Motor neuron (in vitro differentiated cells): ENCODE measurements around the gene SDK2. TPM values are rescaled to one million over a fixed set of nuclear protein-coding genes. Genes with fewer than 3 reads are reported as not detected.
A peak's percentile ranks its signal among the peaks of the same experiment; 100 is the strongest.

Experiments used
- ATAC-seq, 8 experiments: fragments of 200-7000 bp; cut with Tn5 transposase; replicated peaks in 6 of 8; 2 replicates each; pipeline ENCODE4 v1.8.0; 2021; ENCODE audit warnings: mild to moderate bottlenecking in 8 of 8, moderate library complexity in 8 of 8
- H3K27ac ChIP-seq, 2 donors: fragments of 250-450 bp; sonication (Bioruptor Pico); 2 replicates each; pipeline ENCODE4 v1.9.0; 2021; ENCODE audit warnings: antibody characterized with exemption in 2 of 2, mild to moderate bottlenecking in 2 of 2, moderate library complexity in 1 of 2
- H3K4me1 ChIP-seq, 2 donors: fragments of 250-450 bp; sonication (Bioruptor Pico); replicated peaks in 1 of 2; 2 replicates each; pipeline ENCODE4 v1.6.1; 2021; ENCODE audit warnings: antibody characterized with exemption in 2 of 2, mild to moderate bottlenecking in 2 of 2, moderate library complexity in 1 of 2
- H3K4me3 ChIP-seq, 5 donors: fragments of 250-450 bp; sonication (Bioruptor Pico); 2 replicates each; pipeline ENCODE4 v1.9.0; 2021; ENCODE audit warnings: antibody characterized with exemption in 5 of 5, mild to moderate bottlenecking in 5 of 5, moderate library complexity in 4 of 5
- WGBS, 10 experiments: fragments of 450-650 bp; shearing (Covaris generic); methylation state at CpG; one replicate each; pipeline ENCODE4 v1.0.0; 2022; 5-methylcytosine and 5-hydroxymethylcytosine counted together
- in situ Hi-C, 9 experiments: fragments of 400-800 bp; cut with MboI; loops; one replicate each; pipeline ENCODE4 v1.15.0; 2021; ENCODE audit warnings: low sequenced_read_pairs in 9 of 9, low pct_unique_long_range_greater_than_20kb in 2 of 9; ENCODE audit not compliant: unreplicated experiment in 9 of 9
- total RNA-seq, 8 experiments: library from RNA; unstranded; fragments of 300-600 nt; gene quantifications; 2 replicates each; pipeline versions ENCODE4 v1.2.3 to v1.2.4, GENCODE V29; 2022

SDK2 gene
- total RNA-seq, 8 experiments from 2014 or later, result 0.59 to 22.0 (median 10.7) TPM

- WGBS, 10 experiments, result 40 to 100% (median 67%) methylated on average over 1 to 4 of the region's 12 CpGs; no CpG with 5 or more reads in 3 of the 10 experiments
These were observed 97.3 kb downstream of the SDK2 start for GRCh38 chr17:73546770-73547536.

GRCh38 chr17:73546114-73546513 is 98.1 kb downstream of the SDK2 start:
- peak in 5 of 8 experiments; percentile 48 to 63 (median 49) for ATAC-seq
- Histone ChIP-seq H3K4me1 (peaks cover 58 to 59% of the 10 kb centered on the region in 2 donors), H3K27ac (peak overlapping the region; percentile 31 to 34), H3K4me3 (no peak overlapping the region)
- 20 to 61% (median 40%) methylated on average over 1 to 3 of the region's 11 CpGs; no CpG with 5 or more reads in 7 of the 10 experiments for WGBS, 10 experiments
- in situ Hi-C loops, result no loop called here

More at GRCh38 chr17:73546770-73547536, 97.3 kb downstream of the SDK2 start:
- Histone ChIP-seq H3K27ac (no peak overlapping the region), H3K4me3 (no peak overlapping the region), H3K4me1 (peaks cover 59 to 60% of the 10 kb centered on the region in 2 donors)
- peak; percentile 17 to 96 (median 58) for ATAC-seq
- in situ Hi-C loops, result no loop called here

GRCh38 chr17:73545109-73546032 is 98.9 kb downstream of the SDK2 start:
- Histone ChIP-seq H3K4me3 (no peak overlapping the region), H3K4me1 (peaks cover 51 to 55% of the 10 kb centered on the region in 2 donors), H3K27ac (peak overlapping the region; percentile 31 to 34)
- in situ Hi-C loops, result no loop called here
- ATAC-seq, result peak in 4 of 8 experiments; percentile 13 to 20 (median 16)
- 49 to 100% (median 80%) methylated on average over 2 to 6 of the region's 17 CpGs; no CpG with 5 or more reads in 5 of the 10 experiments for WGBS, 10 experiments

- H3K4me1 ChIP-seq, result peaks cover 47 to 51% of the 10 kb centered on the region in 2 donors
- in situ Hi-C loops, result no loop called here
- no peak overlapping the region for H3K27ac ChIP-seq
- H3K4me3 ChIP-seq, result no peak overlapping the region
- WGBS, 10 experiments, result 10 to 100% (median 96%) methylated on average over 1 to 5 of the region's 5 CpGs
- ATAC-seq, result no peak
These were observed 99.9 kb downstream of the SDK2 start for GRCh38 chr17:73544333-73544732.

GRCh38 chr17:73542323-73542722 is 101.9 kb downstream of the SDK2 start:
- in situ Hi-C loops, result no loop called here
- peaks cover 65 to 70% of the 10 kb centered on the region in 2 donors for H3K4me1 ChIP-seq

GRCh38 chr17:73541561-73541981 is 102.7 kb downstream of the SDK2 start:
- Histone ChIP-seq H3K4me1 (peaks cover 65 to 70% of the 10 kb centered on the region in 2 donors), H3K27ac (no peak overlapping the region), H3K4me3 (no peak overlapping the region)
- 45 to 86% (median 70%) methylated on average over 5 to 9 of the region's 16 CpGs; no CpG with 5 or more reads in 3 of the 10 experiments for WGBS, 10 experiments
- no peak for ATAC-seq
- in situ Hi-C loops, result no loop called here

More at GRCh38 chr17:73542323-73542722, 101.9 kb downstream of the SDK2 start:
- ATAC-seq, result no peak
- H3K4me3 ChIP-seq, result no peak overlapping the region
- H3K27ac ChIP-seq, result no peak overlapping the region
- WGBS, 10 experiments, result 70 to 100% (median 100%) methylated on average over 1 to 2 of the region's 9 CpGs; no CpG with 5 or more reads in 7 of the 10 experiments

- peaks cover 64 to 70% of the 10 kb centered on the region in 2 donors for H3K4me1 ChIP-seq
These were observed 103.1 kb downstream of the SDK2 start for GRCh38 chr17:73541111-73541510.

GRCh38 chr17:73539166-73539565 is 105.1 kb downstream of the SDK2 start:
- H3K27ac ChIP-seq, result peak overlapping the region; percentile 42 to 51
- peaks cover 63 to 71% of the 10 kb centered on the region in 2 donors for H3K4me1 ChIP-seq
- H3K4me3 ChIP-seq, result no peak overlapping the region
- in situ Hi-C loops, result no loop called here
- WGBS, 10 experiments, result 3 to 50% (median 33%) methylated on average over 1 to 6 of the region's 9 CpGs; no CpG with 5 or more reads in 4 of the 10 experiments
- peak in 6 of 8 experiments; percentile 36 to 84 (median 82) for ATAC-seq

More at GRCh38 chr17:73541111-73541510, 103.1 kb downstream of the SDK2 start:
- H3K27ac ChIP-seq, result no peak overlapping the region
- 0 to 100% methylated on average over 1 of the region's 6 CpGs; no CpG with 5 or more reads in 8 of the 10 experiments for whole genome bisulfite sequencing, 10 experiments
- in situ Hi-C loops, result no loop called here
- ATAC-seq, result peak in 4 of 8 experiments; percentile 4 to 78 (median 54)
- no peak overlapping the region for H3K4me3 ChIP-seq

GRCh38 chr17:73538445-73538844 is 105.8 kb downstream of the SDK2 start:
- H3K4me3 ChIP-seq, result no peak overlapping the region
- no peak overlapping the region for H3K27ac ChIP-seq
- WGBS, 10 experiments, result 65 to 100% (median 98%) methylated on average over 1 to 5 of the region's 7 CpGs; no CpG with 5 or more reads in 4 of the 10 experiments
- H3K4me1 ChIP-seq, result peaks cover 69 to 78% of the 10 kb centered on the region in 2 donors
- in situ Hi-C loops, result no loop called here
- ATAC-seq, result no peak

- in situ Hi-C loops, result no loop called here
- Histone ChIP-seq H3K4me1 (peaks cover 75 to 84% of the 10 kb centered on the region in 2 donors), H3K4me3 (no peak overlapping the region), H3K27ac (no peak overlapping the region)
- ATAC-seq, result no peak
- 60 to 100% (median 74%) methylated on average over 2 to 21 of the region's 28 CpGs; no CpG with 5 or more reads in 5 of the 10 experiments for WGBS, 10 experiments
These were observed 107.3 kb downstream of the SDK2 start for GRCh38 chr17:73536700-73537605.

- no peak overlapping the region for H3K4me3 ChIP-seq
- H3K27ac ChIP-seq, result no peak overlapping the region
- in situ Hi-C loops, result no loop called here
- peaks cover 75 to 79% of the 10 kb centered on the region in 2 donors for H3K4me1 ChIP-seq
- no peak for ATAC-seq
- WGBS, 10 experiments, result 0 to 100% (median 100%) methylated on average over 1 to 4 of the region's 6 CpGs; no CpG with 5 or more reads in 3 of the 10 experiments
These were observed 108.5 kb downstream of the SDK2 start for GRCh38 chr17:73535746-73536145.
